Sigmoid colon (tissue), 7 donors: ENCODE data around the gene CARD14. TPM values are rescaled to one million over a fixed set of nuclear protein-coding genes. Genes with fewer than 3 reads are reported as not detected.

Experiments used
- DNase-seq: peaks from one replicate; pipeline ENCODE4 v3.0.0-alpha.2; 2019
- H3K27ac ChIP-seq, 4 donors: fragments of 200-600 bp; sonication (generic); one replicate each; pipeline ENCODE4 v1.5.1; 2016 to 2019; ENCODE audit warnings: mild to moderate bottlenecking in 1 of 4
- H3K27me3 ChIP-seq, 3 donors: fragments of 200-600 bp; sonication (generic); one replicate each; pipeline ENCODE4 v1.5.1; 2019; ENCODE audit warnings: mild to moderate bottlenecking in 1 of 3
- H3K36me3 ChIP-seq, 4 donors: fragments of 200-600 bp; sonication (generic); one replicate each; pipeline ENCODE4 v1.5.1; 2016 to 2019
- H3K4me1 ChIP-seq, 4 donors: fragments of 200-600 bp; sonication (generic); one replicate each; pipeline ENCODE4 v1.5.1; 2017 to 2019
- H3K4me3 ChIP-seq, 4 donors: fragments of 200-600 bp; sonication (generic); one replicate each; pipeline ENCODE4 v1.5.1; 2017 to 2019; ENCODE audit warnings: mild to moderate bottlenecking in 2 of 4, moderate library complexity in 1 of 4
- H3K9me3 ChIP-seq, 4 donors: fragments of 200-600 bp in 3 of 4; sonication (generic) in 3 of 4; one replicate each; pipeline versions ENCODE4 v1.5.1 to v1.6.1; 2013 to 2019
- CTCF ChIP-seq, 4 experiments: fragments of 450-650 bp in 3 of 4; fragments of 200-600 bp in 1 of 4; IDR thresholded peaks; one replicate each; pipeline ENCODE4 v1.5.1; 2016 to 2019; ENCODE audit warnings: antibody characterized with exemption in 4 of 4, mild to moderate bottlenecking in 3 of 4, moderate library complexity in 2 of 4
- EP300 ChIP-seq, 4 donors: sonication (generic); formaldehyde crosslinking; IDR thresholded peaks; one replicate each; pipeline ENCODE4 v1.6.1; 2017; ENCODE audit warnings: antibody characterized with exemption in 4 of 4
- POLR2A ChIP-seq, 2 donors: fragments of 450-650 bp; IDR thresholded peaks; one replicate each; pipeline ENCODE4 v1.6.1; 2016; ENCODE audit warnings: antibody characterized with exemption in 2 of 2, mild to moderate bottlenecking in 2 of 2, moderate library complexity in 2 of 2
- POLR2AphosphoS5 ChIP-seq, 4 donors: sonication (generic); formaldehyde crosslinking; IDR thresholded peaks; one replicate each; pipeline ENCODE4 v1.6.1; 2017; ENCODE audit warnings: antibody characterized with exemption in 4 of 4
- WGBS, 2 donors: extraction: QIAGEN DNeasy Blood & Tissue Kit; methylation state at CpG; one replicate each; pipeline ENCODE4 v1.1.7; 2013; 5-methylcytosine and 5-hydroxymethylcytosine counted together
- intact Hi-C: fragments of 100-400 bp; cut with DNase I; formaldehyde crosslinking; loops from one replicate; pipeline ENCODE4 v1.15.1; 2023
- polyA plus RNA-seq, 3 donors: library from polyadenylated mRNA; stranded (reverse); fragments of 200-250 nt; gene quantifications; one replicate each; pipeline ENCODE4 v1.2.3, GENCODE V29; 2013
- total RNA-seq, 4 donors: library from RNA; depleted of rRNA; stranded (reverse); fragments of >200 nt; gene quantifications; one replicate each; pipeline ENCODE4 v1.1.0, GENCODE V29; 2016
- donor health status: healthy with polysubstance abuse.
- donor health status: Bipolar disorder and iron deficiency.
- donor health status: healthy.

The CARD14 gene
- total and polyA plus RNA-seq, 7 donors, result 0.23 to 1.8 (median 1.5) TPM; not detected in 4

DNA sequence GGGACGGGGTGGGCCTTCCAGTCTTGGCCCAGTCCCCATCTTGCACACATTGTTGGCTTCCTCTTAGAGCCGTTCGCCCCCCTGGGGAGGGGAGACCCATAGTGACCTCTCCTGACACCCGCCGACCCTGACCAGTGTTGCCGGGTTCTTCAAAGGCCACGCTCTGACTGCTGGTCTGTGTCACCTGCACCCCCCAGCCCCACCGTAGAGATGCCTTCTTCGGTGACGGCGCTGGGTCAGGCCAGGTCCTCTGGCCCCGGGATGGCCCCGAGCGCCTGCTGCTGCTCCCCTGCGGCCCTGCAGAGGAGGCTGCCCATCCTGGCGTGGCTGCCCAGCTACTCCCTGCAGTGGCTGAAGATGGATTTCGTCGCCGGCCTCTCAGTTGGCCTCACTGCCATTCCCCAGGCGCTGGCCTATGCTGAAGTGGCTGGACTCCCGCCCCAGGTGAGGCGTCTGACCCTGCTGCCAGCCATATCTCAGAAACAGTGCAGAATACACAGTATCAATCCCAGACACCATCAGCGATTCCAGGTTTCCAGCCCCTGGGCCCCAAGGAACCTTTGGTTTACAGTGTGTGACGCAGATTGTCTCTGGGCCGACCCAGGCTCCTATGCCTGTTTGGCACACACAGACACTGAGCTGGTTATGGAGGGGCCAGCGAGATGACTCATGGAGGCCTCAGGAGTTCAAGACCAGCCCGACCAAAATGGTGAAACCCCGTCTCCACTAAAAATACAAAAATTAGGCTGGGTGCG lies 51.7 kb downstream of the CARD14 start:
- peaks cover 0 to 28% (median 4%) of the 10 kb centered on the region in 4 donors for H3K36me3 ChIP-seq
- H3K9me3 ChIP-seq, result no peaks in the 10 kb centered on the region
- 87 to 88% methylated on average over 29 of the region's 29 CpGs for WGBS, 2 donors
- H3K27me3 ChIP-seq, result no peaks in the 10 kb centered on the region
- DNase-seq, result no peak
- intact Hi-C loops, result loop anchor here (2.0 to 5.0 kb wide), 3 partner anchors 41 to 119 kb away; partner anchors contain the start of genes EIF4A3, GAA and RNF213
- peak overlapping the region; percentile 83 to 100 (median 96) for H3K4me3 ChIP-seq
- H3K27ac ChIP-seq, result peak overlapping the region in 3 of 4 donors; percentile 79 to 89 (median 86)
- H3K4me1 ChIP-seq, result peaks cover 0 to 26% (median 21%) of the 10 kb centered on the region in 4 donors
- no peak for TF ChIP-seq EP300 (IDR thresholded peaks at IDR 0.05)
- no peak for TF ChIP-seq CTCF (IDR thresholded peaks at IDR 0.05)
- TF ChIP-seq POLR2AphosphoS5 (IDR thresholded peaks at IDR 0.05), result no peak
- TF ChIP-seq POLR2A (IDR thresholded peaks at IDR 0.05), result no peak

GRCh38 chr17:80222376-80223141 lies 52.7 kb downstream of the CARD14 start:
- TF ChIP-seq CTCF (IDR thresholded peaks at IDR 0.05) (no peak), POLR2AphosphoS5 (IDR thresholded peaks at IDR 0.05) (no peak), POLR2A (IDR thresholded peaks at IDR 0.05) (no peak), EP300 (IDR thresholded peaks at IDR 0.05) (no peak)
- intact Hi-C loops, result loop anchor here (5.0 kb wide), 2 partner anchors 40 to 120 kb away; partner anchors contain the start of genes GAA and RNF213
- H3K4me1 ChIP-seq, result peaks cover 0 to 26% (median 21%) of the 10 kb centered on the region in 4 donors
- H3K4me3 ChIP-seq, result no peak overlapping the region
- peaks cover 0 to 28% (median 5%) of the 10 kb centered on the region in 4 donors for H3K36me3 ChIP-seq
- H3K9me3 ChIP-seq, result no peaks in the 10 kb centered on the region
- WGBS, 2 donors, result 92% methylated on average over 18 of the region's 18 CpGs
- no peak overlapping the region for H3K27ac ChIP-seq
- H3K27me3 ChIP-seq, result no peaks in the 10 kb centered on the region
- DNase-seq, result no peak

DNA sequence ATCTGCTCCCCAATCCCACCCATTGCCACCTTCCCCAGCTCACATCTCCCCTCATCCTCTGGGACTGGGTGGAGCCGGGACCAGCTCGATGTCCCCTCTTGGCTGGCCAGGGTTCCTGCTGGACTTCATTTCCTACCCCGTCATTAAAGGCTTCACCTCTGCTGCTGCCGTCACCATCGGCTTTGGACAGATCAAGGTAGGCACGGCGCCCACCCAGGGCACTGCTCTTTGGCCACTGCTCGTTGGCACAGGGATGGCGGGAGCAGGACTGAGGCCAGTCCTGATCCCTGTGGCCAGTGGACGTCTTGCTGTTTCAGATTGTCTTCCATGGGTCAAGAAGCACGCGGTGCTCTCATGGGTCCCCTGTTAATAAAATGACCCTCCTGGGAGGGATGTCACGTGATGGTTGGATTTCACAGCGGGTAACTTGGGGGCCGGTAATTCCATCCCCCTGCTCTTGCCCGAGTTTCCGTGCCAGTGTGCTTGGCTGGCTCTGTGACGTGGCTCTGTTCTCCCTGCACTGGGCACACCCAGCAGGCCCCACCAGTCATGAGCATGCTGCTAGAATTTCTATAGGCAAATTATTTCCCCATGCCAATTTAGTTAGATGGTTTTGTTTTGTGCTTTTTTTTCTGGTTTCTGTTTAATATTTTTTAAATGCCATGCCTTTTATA lies 53.4 kb downstream of the CARD14 start:
- H3K4me3 ChIP-seq, result no peak overlapping the region
- DNase-seq, result no peak
- WGBS, 2 donors, result 95% methylated on average over 18 of the region's 18 CpGs
- H3K36me3 ChIP-seq, result peaks cover 0 to 30% (median 5%) of the 10 kb centered on the region in 4 donors
- H3K27ac ChIP-seq, result no peak overlapping the region
- peaks cover 0 to 26% (median 21%) of the 10 kb centered on the region in 4 donors for H3K4me1 ChIP-seq
- no peaks in the 10 kb centered on the region for H3K9me3 ChIP-seq
- intact Hi-C loops, result loop anchor here (5.0 kb wide), 2 partner anchors 39 to 121 kb away; partner anchors contain the start of genes GAA and RNF213
- H3K27me3 ChIP-seq, result no peaks in the 10 kb centered on the region
- TF ChIP-seq POLR2AphosphoS5 (IDR thresholded peaks at IDR 0.05) (no peak), CTCF (IDR thresholded peaks at IDR 0.05) (no peak)

- Histone ChIP-seq H3K27ac (no peak overlapping the region), H3K27me3 (no peaks in the 10 kb centered on the region), H3K36me3 (peaks cover 0 to 37% (median 5%) of the 10 kb centered on the region in 4 donors), H3K4me3 (no peak overlapping the region), H3K4me1 (peaks cover 0 to 25% (median 20%) of the 10 kb centered on the region in 4 donors), H3K9me3 (no peaks in the 10 kb centered on the region)
- DNase-seq, result no peak
- TF ChIP-seq POLR2A (IDR thresholded peaks at IDR 0.05) (no peak), CTCF (IDR thresholded peaks at IDR 0.05) (no peak), POLR2AphosphoS5 (IDR thresholded peaks at IDR 0.05) (no peak), EP300 (IDR thresholded peaks at IDR 0.05) (no peak)
- 92 to 95% methylated on average over 11 of the region's 11 CpGs for WGBS, 2 donors
- intact Hi-C loops, result loop anchor here (5.0 kb wide), 2 partner anchors 38 to 122 kb away; partner anchors contain the start of genes GAA and RNF213
Measured at GRCh38 chr17:80223838-80224497, 54.1 kb downstream of the CARD14 start.
